C4-2B (cell line): ENCODE measurements around the gene FOXO6.

Experiments
- H3K27ac ChIP-seq: fragments of 450-650 bp; 2 replicates; pipeline ENCODE4 v1.5.1; 2017
- ZFX ChIP-seq: fragments of 450-650 bp; IDR thresholded peaks from 2 replicates; pipeline ENCODE4 v1.6.1; 2017
- TF ChIP-seq, protein P1 (sequence below): fragments of 450-650 bp; conservative IDR thresholded peaks from 2 replicates; pipeline ENCODE4 v1.5.1; 2017; ENCODE audit warnings: mild to moderate bottlenecking

Gene FOXO6

DNA sequence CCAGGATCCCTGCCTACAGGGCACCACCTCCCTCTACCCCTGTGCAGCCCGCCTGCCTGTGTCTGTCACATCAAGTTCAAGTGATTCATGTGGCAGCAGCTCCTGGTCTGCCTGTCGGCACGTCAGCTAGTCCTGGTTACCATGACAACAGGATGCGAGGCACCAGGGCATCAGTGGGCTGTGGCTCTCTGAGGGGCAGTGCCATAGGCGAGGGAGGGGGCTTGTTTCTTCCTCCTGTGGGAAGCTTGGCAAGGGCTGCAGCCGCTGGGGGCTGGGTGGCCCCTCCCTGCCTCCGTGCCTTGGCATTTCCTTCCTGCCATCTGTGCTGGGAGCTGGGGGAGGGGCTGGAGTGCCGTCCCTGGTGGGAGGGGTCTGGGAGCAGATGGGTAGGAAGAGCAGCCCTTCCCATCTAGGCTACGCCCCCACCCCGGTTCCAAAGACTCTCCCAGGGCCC, 43.1 kb downstream of the FOXO6 start:
- TF ChIP-seq, protein P1, sequence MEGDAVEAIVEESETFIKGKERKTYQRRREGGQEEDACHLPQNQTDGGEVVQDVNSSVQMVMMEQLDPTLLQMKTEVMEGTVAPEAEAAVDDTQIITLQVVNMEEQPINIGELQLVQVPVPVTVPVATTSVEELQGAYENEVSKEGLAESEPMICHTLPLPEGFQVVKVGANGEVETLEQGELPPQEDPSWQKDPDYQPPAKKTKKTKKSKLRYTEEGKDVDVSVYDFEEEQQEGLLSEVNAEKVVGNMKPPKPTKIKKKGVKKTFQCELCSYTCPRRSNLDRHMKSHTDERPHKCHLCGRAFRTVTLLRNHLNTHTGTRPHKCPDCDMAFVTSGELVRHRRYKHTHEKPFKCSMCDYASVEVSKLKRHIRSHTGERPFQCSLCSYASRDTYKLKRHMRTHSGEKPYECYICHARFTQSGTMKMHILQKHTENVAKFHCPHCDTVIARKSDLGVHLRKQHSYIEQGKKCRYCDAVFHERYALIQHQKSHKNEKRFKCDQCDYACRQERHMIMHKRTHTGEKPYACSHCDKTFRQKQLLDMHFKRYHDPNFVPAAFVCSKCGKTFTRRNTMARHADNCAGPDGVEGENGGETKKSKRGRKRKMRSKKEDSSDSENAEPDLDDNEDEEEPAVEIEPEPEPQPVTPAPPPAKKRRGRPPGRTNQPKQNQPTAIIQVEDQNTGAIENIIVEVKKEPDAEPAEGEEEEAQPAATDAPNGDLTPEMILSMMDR = no peak
- TF ChIP-seq ZFX = no peak
- no peak overlapping the region for H3K27ac ChIP-seq

DNA sequence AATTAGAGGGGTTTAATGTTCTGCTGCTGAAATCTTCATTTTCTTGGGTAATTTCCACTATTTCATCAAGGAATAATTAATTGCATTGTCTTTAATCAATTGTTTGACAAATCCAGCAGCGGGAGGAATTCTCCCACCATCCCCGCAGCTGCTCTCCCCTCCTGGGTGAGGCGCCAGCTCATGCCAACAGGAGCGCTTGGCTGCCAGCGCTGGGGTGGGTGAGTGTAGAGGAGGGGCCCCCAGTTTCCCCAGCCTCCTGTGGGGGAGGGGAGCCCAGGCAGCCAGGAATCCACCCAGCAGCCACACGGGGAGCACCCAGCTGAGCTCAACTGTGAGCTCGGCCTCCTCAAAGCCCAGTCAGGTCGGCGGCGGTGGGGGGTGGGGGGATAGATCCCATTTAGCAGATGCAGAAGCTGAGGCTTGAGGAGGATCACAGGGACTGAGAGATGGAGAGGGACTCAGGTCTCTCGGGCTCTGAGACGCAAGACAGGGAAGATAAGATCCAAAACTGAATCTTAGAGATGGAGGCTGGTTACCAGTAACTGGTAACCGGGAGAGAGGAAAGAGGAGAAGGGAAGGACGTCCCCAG, 46.5 kb downstream of the FOXO6 start:
- H3K27ac ChIP-seq = no peak overlapping the region
- TF ChIP-seq, protein P1 = no peak
- no peak for TF ChIP-seq ZFX

DNA sequence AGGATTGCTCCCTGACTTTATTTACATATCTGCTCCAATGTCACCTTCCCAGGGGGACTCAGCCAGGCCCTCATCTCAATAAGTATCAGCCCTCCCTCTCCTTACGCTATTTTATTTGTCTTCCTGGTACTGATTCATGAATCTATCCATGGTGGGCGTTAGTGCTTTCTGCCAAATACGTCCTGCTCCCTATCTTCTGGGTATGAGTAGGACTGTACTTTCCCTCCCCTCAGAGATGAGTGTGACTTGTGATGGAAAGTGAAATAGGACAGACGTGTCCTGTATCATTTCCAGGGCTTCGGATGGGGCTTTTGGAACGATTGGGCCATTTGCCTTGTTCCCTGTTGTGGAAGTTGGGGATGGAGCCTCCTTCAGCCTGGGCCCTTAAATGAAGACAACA, 47.5 kb downstream of the FOXO6 start:
- TF ChIP-seq, protein P1 = no peak
- TF ChIP-seq ZFX = no peak

DNA sequence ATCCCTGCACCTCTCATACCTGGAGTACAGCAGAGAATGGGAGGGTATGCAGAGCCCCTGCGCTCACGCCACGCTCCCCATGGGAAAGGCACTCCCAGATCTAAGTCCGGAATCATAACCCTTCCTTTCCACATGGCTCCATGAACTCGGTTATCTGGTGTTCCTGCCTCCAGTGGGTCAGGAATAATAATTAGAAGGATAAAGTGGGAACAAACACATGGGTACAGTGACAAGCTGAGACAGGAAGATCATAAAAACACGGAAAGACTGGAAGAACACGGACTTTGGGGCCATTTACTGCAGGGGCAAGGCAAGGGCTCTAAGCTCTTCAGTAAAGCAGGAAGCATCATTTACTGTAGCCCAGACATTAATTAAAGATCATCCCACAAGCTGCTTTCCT, 48.6 kb downstream of the FOXO6 start:
- H3K27ac ChIP-seq = no peak overlapping the region
- no peak for TF ChIP-seq ZFX
- TF ChIP-seq, protein P1 = no peak

More for the DNA sequence above, 47.5 kb downstream of the FOXO6 start:
- no peak overlapping the region for H3K27ac ChIP-seq

DNA sequence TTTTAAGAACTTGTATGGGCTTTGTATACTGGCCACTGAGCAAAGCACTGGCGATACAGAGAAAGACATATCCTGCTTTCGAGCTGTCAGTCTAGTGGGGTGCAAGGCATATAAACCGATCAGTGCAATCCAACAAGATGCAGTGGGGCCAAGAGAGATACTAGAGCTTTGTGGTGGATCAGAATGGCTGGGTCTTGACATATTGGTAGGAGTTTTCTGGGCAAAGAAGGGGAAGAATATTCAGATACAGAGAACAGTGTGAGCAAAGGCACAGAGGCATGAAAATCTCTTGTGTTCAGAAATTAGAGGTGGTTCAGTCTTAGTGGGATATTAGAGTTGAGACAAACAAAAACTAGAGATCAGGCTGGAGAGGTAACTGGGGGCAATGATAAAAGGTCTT, 49.2 kb downstream of the FOXO6 start:
- H3K27ac ChIP-seq = no peak overlapping the region
- TF ChIP-seq ZFX = no peak
- TF ChIP-seq, protein P1 = no peak

DNA sequence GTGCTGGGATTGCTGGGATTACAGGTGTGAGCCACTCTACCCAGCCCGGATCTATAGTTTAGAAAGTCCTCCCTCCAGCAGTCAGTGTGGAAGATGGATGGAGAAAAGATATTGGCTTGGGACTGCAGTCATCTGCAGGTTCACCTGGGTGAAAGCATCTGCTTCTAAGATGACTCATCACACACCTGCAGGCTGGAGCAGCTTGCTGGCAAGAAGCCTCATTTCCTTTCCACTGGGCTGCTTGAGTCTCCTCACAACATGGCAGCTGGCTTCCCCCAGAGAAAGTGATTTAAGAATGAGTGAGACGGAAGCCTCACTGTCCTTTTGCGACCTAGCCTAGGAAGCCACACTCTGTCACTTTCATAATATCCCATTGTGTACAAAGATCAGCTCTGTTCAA, 50.0 kb downstream of the FOXO6 start:
- TF ChIP-seq ZFX = no peak
- TF ChIP-seq, protein P1 = no peak
- no peak overlapping the region for H3K27ac ChIP-seq

DNA sequence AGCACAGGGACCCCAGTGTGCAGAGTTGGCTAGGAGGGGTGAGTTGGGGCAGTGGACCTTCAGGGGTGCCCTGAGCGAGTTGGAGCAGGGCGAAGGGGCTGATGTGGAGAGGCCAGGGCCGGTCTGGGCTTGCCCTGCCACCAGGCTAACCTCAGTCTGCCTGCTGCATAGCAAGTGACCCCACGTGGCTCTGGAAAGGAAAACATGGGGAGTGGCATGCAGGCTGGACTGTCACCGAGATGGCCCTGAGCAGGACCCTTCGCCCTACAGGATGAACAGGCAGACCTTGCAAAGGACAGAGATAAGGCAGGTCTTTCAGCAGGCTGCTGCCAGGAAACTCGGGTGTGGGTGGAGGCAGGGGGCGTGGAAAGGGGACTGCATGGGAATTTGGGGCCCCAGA, 51.5 kb downstream of the FOXO6 start:
- TF ChIP-seq, protein P1 = no peak
- no peak for TF ChIP-seq ZFX
- no peak overlapping the region for H3K27ac ChIP-seq
